BLaER1 (cell line): ENCODE results near the gene GALNT15.

Experiments
- H3K27ac ChIP-seq: shearing (Covaris generic); formaldehyde crosslinking; 2 replicates; pipeline ENCODE4 v1.8.1; 2022
- H3K27me3 ChIP-seq: shearing (Covaris generic); formaldehyde crosslinking; 2 replicates; pipeline ENCODE4 v1.8.1; 2022
- H3K36me3 ChIP-seq: shearing (Covaris generic); formaldehyde crosslinking; 2 replicates; pipeline ENCODE4 v1.8.1; 2022
- H3K4me1 ChIP-seq: shearing (Covaris generic); formaldehyde crosslinking; 2 replicates; pipeline ENCODE4 v1.8.1; 2022
- H3K4me2 ChIP-seq: shearing (Covaris generic); formaldehyde crosslinking; 2 replicates; pipeline ENCODE4 v1.8.1; 2022
- H3K4me3 ChIP-seq: shearing (Covaris generic); formaldehyde crosslinking; 2 replicates; pipeline ENCODE4 v1.8.1; 2022
- H3K9ac ChIP-seq: shearing (Covaris generic); formaldehyde crosslinking; 2 replicates; pipeline ENCODE4 v1.8.1; 2022
- H3K9me3 ChIP-seq: shearing (Covaris generic); formaldehyde crosslinking; 2 replicates; pipeline ENCODE4 v1.8.1; 2022
- H4K20me1 ChIP-seq: shearing (Covaris generic); formaldehyde crosslinking; 2 replicates; pipeline ENCODE4 v1.8.1; 2022
- Cebpa-rat ChIP-seq: shearing (Covaris generic); IDR thresholded peaks from 2 replicates; pipeline ENCODE4 v1.8.1; 2022

GALNT15 gene

GRCh38 chr3:16183601-16184270 lies 9.3 kb downstream of the GALNT15 start:
- H3K4me2 ChIP-seq: no peak overlapping the region
- no peaks in the 10 kb centered on the region for H4K20me1 ChIP-seq
- H3K36me3 ChIP-seq: no peaks in the 10 kb centered on the region
- H3K4me1 ChIP-seq: 0 out of 2 replicates have a peak, but pooled peaks cover under 1% of the 10 kb centered on the region
- H3K9ac ChIP-seq: no peak overlapping the region
- no peaks in the 10 kb centered on the region for H3K9me3 ChIP-seq
- no peak overlapping the region for H3K27ac ChIP-seq
- no peaks in the 10 kb centered on the region for H3K27me3 ChIP-seq
- no peak for TF ChIP-seq Cebpa-rat
- no peak overlapping the region for H3K4me3 ChIP-seq

GRCh38 chr3:16186086-16186485 lies 11.6 kb downstream of the GALNT15 start:
- no peaks in the 10 kb centered on the region for H3K27me3 ChIP-seq
- no peak overlapping the region for H3K27ac ChIP-seq
- no peaks in the 10 kb centered on the region for H4K20me1 ChIP-seq
- H3K9me3 ChIP-seq: no peaks in the 10 kb centered on the region; the same call in 1 of the 2 replicates
- no peaks in the 10 kb centered on the region for H3K4me1 ChIP-seq
- no peak overlapping the region for H3K4me2 ChIP-seq
- no peak overlapping the region for H3K9ac ChIP-seq
- no peaks in the 10 kb centered on the region for H3K36me3 ChIP-seq
- no peak for TF ChIP-seq Cebpa-rat
- H3K4me3 ChIP-seq: no peak overlapping the region

GRCh38 chr3:16186565-16186964 lies 12.1 kb downstream of the GALNT15 start:
- TF ChIP-seq Cebpa-rat: no peak
- Histone ChIP-seq H3K4me3 (no peak overlapping the region), H3K27ac (no peak overlapping the region), H3K36me3 (no peaks in the 10 kb centered on the region), H4K20me1 (no peaks in the 10 kb centered on the region), H3K9ac (no peak overlapping the region), H3K4me1 (no peaks in the 10 kb centered on the region), H3K9me3 (no peaks in the 10 kb centered on the region; the same call in 1 of the 2 replicates), H3K4me2 (no peak overlapping the region), H3K27me3 (no peaks in the 10 kb centered on the region)

- Histone ChIP-seq H3K4me2 (no peak overlapping the region), H3K27ac (no peak overlapping the region), H4K20me1 (no peaks in the 10 kb centered on the region), H3K4me3 (no peak overlapping the region), H3K27me3 (no peaks in the 10 kb centered on the region), H3K36me3 (no peaks in the 10 kb centered on the region), H3K9ac (no peak overlapping the region), H3K9me3 (no peaks in the 10 kb centered on the region; the same call in 1 of the 2 replicates), H3K4me1 (no peaks in the 10 kb centered on the region)
- no peak for TF ChIP-seq Cebpa-rat
These were observed 12.8 kb downstream of the GALNT15 start for GRCh38 chr3:16187213-16187790.

- no peaks in the 10 kb centered on the region for H3K4me1 ChIP-seq
- no peaks in the 10 kb centered on the region for H4K20me1 ChIP-seq
- H3K27me3 ChIP-seq: no peaks in the 10 kb centered on the region
- TF ChIP-seq Cebpa-rat: no peak
- no peak overlapping the region for H3K4me3 ChIP-seq
- no peak overlapping the region for H3K27ac ChIP-seq
- H3K4me2 ChIP-seq: no peak overlapping the region
- no peaks in the 10 kb centered on the region; the same call in 1 of the 2 replicates for H3K9me3 ChIP-seq
- H3K36me3 ChIP-seq: no peaks in the 10 kb centered on the region
- H3K9ac ChIP-seq: no peak overlapping the region
These were observed 13.6 kb downstream of the GALNT15 start for GRCh38 chr3:16188071-16188470.

- no peaks in the 10 kb centered on the region for H3K4me1 ChIP-seq
- H3K36me3 ChIP-seq: no peaks in the 10 kb centered on the region
- TF ChIP-seq Cebpa-rat: no peak
- H3K9me3 ChIP-seq: no peaks in the 10 kb centered on the region; the same call in 1 of the 2 replicates
- H3K4me2 ChIP-seq: no peak overlapping the region
- H3K27me3 ChIP-seq: no peaks in the 10 kb centered on the region
- no peak overlapping the region for H3K27ac ChIP-seq
- H3K4me3 ChIP-seq: no peak overlapping the region
- no peak overlapping the region for H3K9ac ChIP-seq
- H4K20me1 ChIP-seq: no peaks in the 10 kb centered on the region
These were observed 14.7 kb downstream of the GALNT15 start for GRCh38 chr3:16189201-16189600.

- no peak for TF ChIP-seq Cebpa-rat
- H3K27me3 ChIP-seq: no peaks in the 10 kb centered on the region
- H3K4me2 ChIP-seq: no peak overlapping the region
- peaks cover 3% of the 10 kb centered on the region for H3K4me1 ChIP-seq
- H4K20me1 ChIP-seq: no peaks in the 10 kb centered on the region
- no peak overlapping the region for H3K27ac ChIP-seq
- H3K36me3 ChIP-seq: no peaks in the 10 kb centered on the region
- no peaks in the 10 kb centered on the region; the same call in 1 of the 2 replicates for H3K9me3 ChIP-seq
- no peak overlapping the region for H3K4me3 ChIP-seq
- no peak overlapping the region for H3K9ac ChIP-seq
These were observed 16.2 kb downstream of the GALNT15 start for GRCh38 chr3:16190704-16191103.

GRCh38 chr3:16191591-16191990 lies 17.1 kb downstream of the GALNT15 start:
- no peaks in the 10 kb centered on the region for H4K20me1 ChIP-seq
- H3K4me2 ChIP-seq: no peak overlapping the region
- no peak overlapping the region for H3K27ac ChIP-seq
- H3K36me3 ChIP-seq: no peaks in the 10 kb centered on the region
- TF ChIP-seq Cebpa-rat: no peak
- no peaks in the 10 kb centered on the region for H3K27me3 ChIP-seq
- no peak overlapping the region for H3K9ac ChIP-seq
- H3K9me3 ChIP-seq: no peaks in the 10 kb centered on the region; the same call in 1 of the 2 replicates
- peaks cover 12% of the 10 kb centered on the region for H3K4me1 ChIP-seq
- no peak overlapping the region for H3K4me3 ChIP-seq

- Histone ChIP-seq H3K27me3 (no peaks in the 10 kb centered on the region), H4K20me1 (no peaks in the 10 kb centered on the region), H3K4me1 (peaks cover 19% of the 10 kb centered on the region), H3K9me3 (no peaks in the 10 kb centered on the region; the same call in 1 of the 2 replicates), H3K4me2 (no peak overlapping the region), H3K27ac (no peak overlapping the region), H3K4me3 (no peak overlapping the region), H3K36me3 (no peaks in the 10 kb centered on the region), H3K9ac (no peak overlapping the region)
- no peak for TF ChIP-seq Cebpa-rat
These were observed 17.8 kb downstream of the GALNT15 start for GRCh38 chr3:16192176-16192811.

- Histone ChIP-seq H3K9ac (peak overlapping the region; percentile 64; the same call in 1 of the 2 replicates), H3K4me2 (peak overlapping the region; percentile 78), H3K27me3 (no peaks in the 10 kb centered on the region), H3K4me3 (no peak overlapping the region), H3K4me1 (peaks cover 80% of the 10 kb centered on the region), H3K9me3 (peaks cover 24% of the 10 kb centered on the region), H3K36me3 (no peaks in the 10 kb centered on the region), H3K27ac (peak overlapping the region; percentile 89), H4K20me1 (no peaks in the 10 kb centered on the region)
- no peak for TF ChIP-seq Cebpa-rat
These were observed 23.9 kb downstream of the GALNT15 start for GRCh38 chr3:16198427-16198826.
